Upper lobe of left lung (tissue), 6 donors: ENCODE measurements around the gene METRN. TPM values are rescaled to one million over a fixed set of nuclear protein-coding genes. Genes with fewer than 3 reads are reported as not detected.

Source experiments
- ATAC-seq, 2 donors: fragments of 200-7000 bp; cut with Tn5 transposase; one replicate each; pipeline ENCODE4 v1.9.1; 2022; ENCODE audit warnings: mild to moderate bottlenecking in 2 of 2, moderate library complexity in 2 of 2; ENCODE audit not compliant: low FRiP score in 2 of 2
- DNase-seq, 2 donors: peaks; one replicate each; pipeline ENCODE4 v3.0.0-alpha.2; 2019 to 2020
- H3K27ac ChIP-seq, 4 donors: fragments of 200-600 bp; sonication (generic); one replicate each; pipeline ENCODE4 v1.5.1; 2016 to 2019
- H3K27me3 ChIP-seq, 4 donors: fragments of 200-600 bp; sonication (generic); one replicate each; pipeline ENCODE4 v1.5.1; 2017 to 2019
- H3K36me3 ChIP-seq, 4 donors: fragments of 200-600 bp; sonication (generic); one replicate each; pipeline ENCODE4 v1.5.1; 2016 to 2019
- H3K4me1 ChIP-seq, 4 donors: fragments of 200-600 bp; sonication (generic); one replicate each; pipeline ENCODE4 v1.5.1; 2018 to 2019
- H3K4me3 ChIP-seq, 4 donors: fragments of 200-600 bp; sonication (generic); one replicate each; pipeline ENCODE4 v1.5.1; 2017 to 2019; ENCODE audit warnings: mild to moderate bottlenecking in 2 of 4, moderate library complexity in 1 of 4
- H3K9me3 ChIP-seq, 4 donors: fragments of 200-600 bp; sonication (generic); one replicate each; pipeline ENCODE4 v1.5.1; 2018 to 2019
- EP300 ChIP-seq, 4 donors: sonication (generic); formaldehyde crosslinking; IDR thresholded peaks; one replicate each; pipeline ENCODE4 v1.5.1; 2017; ENCODE audit warnings: antibody characterized with exemption in 4 of 4, control low read depth in 2 of 4
- POLR2A ChIP-seq, 4 donors: fragments of 450-650 bp; IDR thresholded peaks; one replicate each; pipeline ENCODE4 v1.5.1; 2016 to 2017; ENCODE audit warnings: antibody characterized with exemption in 4 of 4, mild to moderate bottlenecking in 2 of 4
- POLR2AphosphoS5 ChIP-seq, 2 donors: sonication (generic); formaldehyde crosslinking; IDR thresholded peaks; one replicate each; pipeline ENCODE4 v1.5.1; 2017; ENCODE audit warnings: antibody characterized with exemption in 2 of 2
- WGBS, 2 donors: methylation state at CpG; one replicate each; pipeline ENCODE4 v1.1.5; 2017 to 2018; 5-methylcytosine and 5-hydroxymethylcytosine counted together
- total RNA-seq, 6 donors: library from RNA; depleted of rRNA in 4 of 6; stranded (reverse); fragments of >200 nt in 4 of 6; gene quantifications; one replicate each; pipeline versions ENCODE4 v1.1.0 to v1.2.1, GENCODE V29; 2016 to 2021
- TF ChIP-seq, protein P1 (sequence below), 6 experiments: fragments of 450-650 bp in 4 of 6; fragments of 200-600 bp in 2 of 6; sonication (generic) in 2 of 6; IDR thresholded peaks; one replicate each; pipeline ENCODE4 v1.5.1; 2016 to 2019; ENCODE audit warnings: antibody characterized with exemption in 6 of 6
- donor health status: DM: no; HTN: no; CAD: no; lungs with moderate emphysema.
- donor health status: DM: no; HTN: yes; CAD: no; lungs with severe emphysema.

The METRN gene
- total RNA-seq, 6 donors from 2014 or later = 22.0 to 56.0 (median 40.8) TPM

GRCh38 chr16:720447-720989 is 5.6 kb downstream of the METRN start:
- Histone ChIP-seq H3K27me3 (peaks cover 0 to 10% (median 0%) of the 10 kb centered on the region in 4 donors), H3K4me1 (peaks cover 26 to 45% (median 40%) of the 10 kb centered on the region in 4 donors), H3K36me3 (peaks cover 0 to 3% (median 0%) of the 10 kb centered on the region in 4 donors), H3K27ac (peak overlapping the region; percentile 76 to 87 (median 87)), H3K9me3 (no peaks in the 10 kb centered on the region), H3K4me3 (peak overlapping the region; percentile 70 to 95 (median 82))
- WGBS, 2 donors = 0% methylated on average over 8 to 33 of the region's 38 CpGs
- no peak for DNase-seq
- TF ChIP-seq POLR2AphosphoS5 (IDR thresholded peaks at IDR 0.05) = no peak
- TF ChIP-seq, protein P1, sequence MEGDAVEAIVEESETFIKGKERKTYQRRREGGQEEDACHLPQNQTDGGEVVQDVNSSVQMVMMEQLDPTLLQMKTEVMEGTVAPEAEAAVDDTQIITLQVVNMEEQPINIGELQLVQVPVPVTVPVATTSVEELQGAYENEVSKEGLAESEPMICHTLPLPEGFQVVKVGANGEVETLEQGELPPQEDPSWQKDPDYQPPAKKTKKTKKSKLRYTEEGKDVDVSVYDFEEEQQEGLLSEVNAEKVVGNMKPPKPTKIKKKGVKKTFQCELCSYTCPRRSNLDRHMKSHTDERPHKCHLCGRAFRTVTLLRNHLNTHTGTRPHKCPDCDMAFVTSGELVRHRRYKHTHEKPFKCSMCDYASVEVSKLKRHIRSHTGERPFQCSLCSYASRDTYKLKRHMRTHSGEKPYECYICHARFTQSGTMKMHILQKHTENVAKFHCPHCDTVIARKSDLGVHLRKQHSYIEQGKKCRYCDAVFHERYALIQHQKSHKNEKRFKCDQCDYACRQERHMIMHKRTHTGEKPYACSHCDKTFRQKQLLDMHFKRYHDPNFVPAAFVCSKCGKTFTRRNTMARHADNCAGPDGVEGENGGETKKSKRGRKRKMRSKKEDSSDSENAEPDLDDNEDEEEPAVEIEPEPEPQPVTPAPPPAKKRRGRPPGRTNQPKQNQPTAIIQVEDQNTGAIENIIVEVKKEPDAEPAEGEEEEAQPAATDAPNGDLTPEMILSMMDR (IDR thresholded peaks at IDR 0.05) = no peak
- TF ChIP-seq EP300 (IDR thresholded peaks at IDR 0.05) = no peak
- TF ChIP-seq POLR2A (IDR thresholded peaks at IDR 0.05) = no peak
- ATAC-seq = peak in 1 of 2 donors; percentile 56

DNA sequence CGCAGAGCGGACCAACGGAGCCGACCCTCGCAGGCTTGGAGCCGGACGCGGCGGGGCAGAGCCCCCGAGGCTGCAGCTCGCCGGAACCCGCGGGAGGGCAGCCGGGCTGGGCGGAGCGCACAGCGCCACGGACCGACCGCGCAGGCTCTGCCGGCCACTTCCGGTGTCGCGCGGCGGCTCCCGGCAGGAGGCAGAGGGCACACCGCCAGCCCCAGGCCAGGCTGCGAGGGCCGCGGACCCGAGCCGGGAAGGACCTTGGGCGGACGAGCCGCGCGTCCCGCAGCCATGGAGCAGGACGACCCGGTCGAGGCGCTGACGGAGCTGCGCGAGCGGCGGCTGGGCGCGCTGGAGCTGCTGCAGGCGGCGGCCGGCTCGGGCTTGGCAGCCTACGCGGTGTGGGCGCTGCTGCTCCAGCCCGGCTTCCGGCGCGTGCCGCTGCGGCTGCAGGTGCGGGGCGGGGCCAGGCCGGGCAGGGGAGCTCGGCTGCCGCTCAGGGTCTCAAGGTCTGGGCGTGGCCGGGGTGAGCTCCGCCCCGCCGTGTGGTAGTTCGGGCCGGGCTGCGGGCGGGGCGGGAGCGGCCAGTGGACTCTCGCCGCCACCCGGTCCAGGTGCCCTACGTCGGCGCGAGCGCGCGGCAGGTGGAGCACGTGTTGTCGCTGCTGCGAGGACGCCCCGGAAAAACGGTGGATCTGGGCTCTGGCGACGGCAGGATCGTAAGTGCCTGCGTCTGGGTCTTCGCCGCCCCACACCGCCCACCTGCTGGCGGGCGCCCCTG is 6.3 kb downstream of the METRN start, which contains the start of gene ANTKMT:
ANTKMT (plus strand) TSS at position 157 of the 775 bp plus-strand sequence; CDS start at position 286, 129 bp downstream.
- TF ChIP-seq POLR2A (IDR thresholded peaks at IDR 0.05) = peak in 3 of 4 donors; percentile 38 to 93 (median 51)
- peak; percentile 49 to 80 for TF ChIP-seq POLR2AphosphoS5 (IDR thresholded peaks at IDR 0.05)
- TF ChIP-seq EP300 (IDR thresholded peaks at IDR 0.05) = no peak
- TF ChIP-seq, protein P1 (IDR thresholded peaks at IDR 0.05) = peak in 5 of 6 experiments; percentile 25 to 62 (median 32)
- 23 to 44% methylated on average over 16 to 19 of the region's 106 CpGs for WGBS, 2 donors
- ATAC-seq = peak; percentile 77 to 93
- H3K36me3 ChIP-seq = peaks cover 0 to 3% (median 0%) of the 10 kb centered on the region in 4 donors
- H3K4me3 ChIP-seq = peak within 1 kb of the TSS; percentile 70 to 95 (median 82)
- peaks cover 19 to 42% (median 37%) of the 10 kb centered on the region in 4 donors for H3K4me1 ChIP-seq
- peaks cover 0 to 13% (median under 1%) of the 10 kb centered on the region in 4 donors for H3K27me3 ChIP-seq
- H3K27ac ChIP-seq = peak within 1 kb of the TSS; percentile 76 to 87 (median 87)
- H3K9me3 ChIP-seq = no peaks in the 10 kb centered on the region
- DNase-seq = peak; percentile 87 to 97

- no peaks in the 10 kb centered on the region for H3K9me3 ChIP-seq
- WGBS, 2 donors = 69 to 74% methylated on average over 11 to 29 of the region's 51 CpGs
- peaks cover 14 to 43% (median 37%) of the 10 kb centered on the region in 4 donors for H3K4me1 ChIP-seq
- H3K27ac ChIP-seq = peak overlapping the region in 3 of 4 donors; percentile 87
- H3K4me3 ChIP-seq = peak overlapping the region; percentile 70 to 95 (median 82)
- peaks cover 0 to 3% (median 0%) of the 10 kb centered on the region in 4 donors for H3K36me3 ChIP-seq
- peak in 1 of 2 donors; percentile 88 for DNase-seq
- H3K27me3 ChIP-seq = peaks cover 0 to 14% (median 5%) of the 10 kb centered on the region in 4 donors
- TF ChIP-seq EP300 (IDR thresholded peaks at IDR 0.05) (no peak), POLR2AphosphoS5 (IDR thresholded peaks at IDR 0.05) (no peak), POLR2A (IDR thresholded peaks at IDR 0.05) (no peak)
- TF ChIP-seq, protein P1 (IDR thresholded peaks at IDR 0.05) = no peak
- ATAC-seq = no peak
Observed at GRCh38 chr16:721765-722540, 7.0 kb downstream of the METRN start.

DNA sequence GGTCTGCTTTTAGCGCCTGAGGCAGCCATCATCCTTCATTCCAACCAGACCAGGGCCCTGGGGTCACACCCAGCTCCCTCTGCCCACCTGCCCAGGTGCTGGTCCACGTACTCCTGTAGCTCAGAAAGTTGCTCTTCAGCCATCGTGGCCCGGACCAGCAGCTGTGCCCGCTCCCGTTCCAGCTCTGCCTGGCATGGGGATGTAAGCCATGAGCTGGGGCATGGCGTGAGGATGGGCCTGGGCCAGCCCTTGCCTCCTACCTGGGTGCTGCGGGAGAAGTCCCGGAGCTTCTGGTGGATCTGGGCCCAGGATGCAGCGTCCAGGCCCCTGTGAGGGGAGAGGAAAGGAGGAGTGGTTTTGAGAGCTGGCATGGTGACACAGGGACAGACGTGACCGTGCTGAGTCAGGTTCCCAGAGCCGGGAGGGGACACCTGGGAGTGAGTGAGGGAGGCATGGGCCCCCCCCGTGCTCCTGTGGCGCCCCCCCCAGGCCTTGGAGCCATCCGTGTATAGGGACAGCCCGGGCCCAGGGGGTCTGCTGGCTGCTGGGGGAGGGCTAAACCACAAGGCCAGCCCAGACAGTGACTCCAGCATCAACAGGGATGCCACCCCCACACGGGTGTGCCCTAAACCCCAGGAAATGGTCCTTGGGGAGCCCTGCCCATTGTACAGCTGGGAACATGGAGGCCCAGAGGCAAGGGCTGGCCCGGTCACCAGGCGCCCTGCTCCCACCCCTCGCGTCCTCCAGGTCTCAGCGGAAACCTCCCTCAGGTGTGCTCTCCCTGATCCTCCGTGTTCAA is 8.1 kb downstream of the METRN start:
- Histone ChIP-seq H3K9me3 (no peaks in the 10 kb centered on the region), H3K36me3 (peaks cover 0 to 3% (median 0%) of the 10 kb centered on the region in 4 donors), H3K27me3 (peaks cover 0 to 25% (median 15%) of the 10 kb centered on the region in 4 donors), H3K27ac (no peak overlapping the region), H3K4me1 (peaks cover 24 to 52% (median 48%) of the 10 kb centered on the region in 4 donors), H3K4me3 (no peak overlapping the region)
- DNase-seq (peak in 1 of 2 donors; percentile 59), ATAC-seq (no peak)
- TF ChIP-seq EP300 (IDR thresholded peaks at IDR 0.05) = no peak
- TF ChIP-seq, protein P1 (IDR thresholded peaks at IDR 0.05) = no peak
- no peak for TF ChIP-seq POLR2AphosphoS5 (IDR thresholded peaks at IDR 0.05)
- no peak for TF ChIP-seq POLR2A (IDR thresholded peaks at IDR 0.05)
- WGBS, 2 donors = 83 to 90% methylated on average over 10 to 23 of the region's 24 CpGs
